NOMO-1 treated with DMSO at 0.1 percent for 48 hours (cell line): Measurements from ENCODE around the gene GMPPB.
A peak's percentile ranks its signal among the peaks of the same experiment; 100 is the strongest.

Experiments
- DNase-seq: peaks from one replicate; lab custom pipeline; 2025; ENCODE audit not compliant: unreplicated experiment; lab: John Stamatoyannopoulos, UW

GMPPB gene

GRCh38 chr3:49729966-49730609 lies 6.3 kb upstream of the GMPPB start:
- DNase-seq, result no peak

GRCh38 chr3:49727924-49728361 lies 4.2 kb upstream of the GMPPB start:
- no peak for DNase-seq

- no peak for DNase-seq
These were observed 3.6 kb upstream of the GMPPB start for GRCh38 chr3:49727154-49727923.

- no peak for DNase-seq
These were observed 2.3 kb upstream of the GMPPB start for GRCh38 chr3:49725906-49726681.

GRCh38 chr3:49724586-49724985 lies 835 bp upstream of the GMPPB start:
- no peak for DNase-seq

- DNase-seq, result peak; percentile 40
These were observed 489 bp downstream of the GMPPB start for GRCh38 chr3:49723296-49723627.

- no peak for DNase-seq
These were observed 855 bp downstream of the GMPPB start for GRCh38 chr3:49722896-49723295.

GRCh38 chr3:49721896-49722781 lies 1.6 kb downstream of the GMPPB start:
- DNase-seq, result no peak

- no peak for DNase-seq
These were observed 2.2 kb downstream of the GMPPB start for GRCh38 chr3:49721596-49721895.

- DNase-seq, result no peak
These were observed 2.7 kb downstream of the GMPPB start for GRCh38 chr3:49720855-49721595.

- peak; percentile 81 for DNase-seq
These were observed 4.4 kb downstream of the GMPPB start, which contains the start of gene AMIGO3 for GRCh38 chr3:49719214-49719884. AMIGO3 (minus strand) TSS chr3:49719684; CDS start chr3:49719465, 219 bp downstream.

- no peak for DNase-seq
These were observed 4.9 kb downstream of the GMPPB start for GRCh38 chr3:49718858-49719213.

- no peak for DNase-seq
These were observed 5.5 kb downstream of the GMPPB start for GRCh38 chr3:49717959-49718857.

- DNase-seq, result no peak
These were observed 6.4 kb downstream of the GMPPB start for GRCh38 chr3:49717211-49717958.

- no peak for DNase-seq
These were observed 7.0 kb downstream of the GMPPB start for GRCh38 chr3:49716691-49717210.

- no peak for DNase-seq
These were observed 7.6 kb downstream of the GMPPB start for GRCh38 chr3:49716169-49716568.

GRCh38 chr3:49715611-49716121 lies 8.1 kb downstream of the GMPPB start:
- DNase-seq, result no peak
